Ishikawa (cell line): ENCODE measurements around the gene GCLM.

ENCODE experiments used
- CEBPB ChIP-seq: IDR thresholded peaks from 2 replicates; pipeline ENCODE4 v1.6.1; 2012
- CREB1 ChIP-seq: IDR thresholded peaks from 2 replicates; pipeline ENCODE4 v1.6.1; 2012; ENCODE audit warnings: low read depth
- EGR1 ChIP-seq: IDR thresholded peaks from 2 replicates; pipeline ENCODE4 v1.6.1; 2012
- EP300 ChIP-seq: IDR thresholded peaks from 2 replicates; pipeline ENCODE4 v1.6.1; 2012; ENCODE audit warnings: borderline replicate concordance
- FOXM1 ChIP-seq: IDR thresholded peaks from 2 replicates; pipeline ENCODE4 v1.6.1; 2012; ENCODE audit warnings: low read depth, borderline replicate concordance
- MAX ChIP-seq: IDR thresholded peaks from 2 replicates; pipeline ENCODE4 v1.6.1; 2012
- NFIC ChIP-seq: IDR thresholded peaks from 2 replicates; pipeline ENCODE4 v1.6.1; 2012
- RAD21 ChIP-seq: IDR thresholded peaks from 2 replicates; pipeline ENCODE4 v1.6.1; 2012; ENCODE audit warnings: low read depth
- REST ChIP-seq: IDR thresholded peaks from 2 replicates; pipeline ENCODE4 v1.6.1; 2012; ENCODE audit warnings: low read depth, mild to moderate bottlenecking
- TAF1 ChIP-seq: IDR thresholded peaks from 2 replicates; pipeline ENCODE4 v1.6.1; 2012; ENCODE audit warnings: low read depth, mild to moderate bottlenecking
- TCF12 ChIP-seq: IDR thresholded peaks from 2 replicates; pipeline ENCODE4 v1.6.1; 2012; ENCODE audit warnings: low read depth
- TEAD4 ChIP-seq: IDR thresholded peaks from 2 replicates; pipeline ENCODE4 v1.6.1; 2012
- USF1 ChIP-seq: IDR thresholded peaks from 2 replicates; pipeline ENCODE4 v1.6.1; 2012
- YY1 ChIP-seq: IDR thresholded peaks from 2 replicates; pipeline ENCODE4 v1.6.1; 2012; ENCODE audit warnings: low read depth
- ZBTB7A ChIP-seq: IDR thresholded peaks from 2 replicates; pipeline ENCODE4 v1.6.1; 2012; ENCODE audit warnings: low read depth

GCLM gene

GRCh38 chr1:93878501-93878888 is 30.7 kb downstream of the GCLM start:
- TF ChIP-seq EGR1 (no peak), TCF12 (no peak), CREB1 (no peak), YY1 (no peak), REST (no peak), TAF1 (no peak), CEBPB (no peak), FOXM1 (no peak), RAD21 (no peak), NFIC (no peak), EP300 (no peak), ZBTB7A (no peak), MAX (no peak)

- TF ChIP-seq CEBPB = no peak
- no peak for TF ChIP-seq USF1
- TF ChIP-seq RAD21 = no peak
- no peak for TF ChIP-seq YY1
- TF ChIP-seq TEAD4 = no peak
- TF ChIP-seq FOXM1 = no peak
- no peak for TF ChIP-seq TAF1
- no peak for TF ChIP-seq ZBTB7A
- TF ChIP-seq CREB1 = no peak
- no peak for TF ChIP-seq TCF12
- no peak for TF ChIP-seq REST
- no peak for TF ChIP-seq NFIC
- TF ChIP-seq EGR1 = no peak
- TF ChIP-seq MAX = no peak
- TF ChIP-seq EP300 = no peak
Observed at GRCh38 chr1:93877529-93877928, 31.7 kb downstream of the GCLM start.

- TF ChIP-seq USF1 (no peak), TAF1 (no peak), NFIC (no peak), EGR1 (no peak), YY1 (no peak), MAX (no peak), CEBPB (no peak), RAD21 (no peak), TEAD4 (no peak), ZBTB7A (no peak), FOXM1 (no peak), TCF12 (no peak)
Observed at GRCh38 chr1:93876244-93876643, 33.0 kb downstream of the GCLM start.

- no peak for TF ChIP-seq CREB1
- no peak for TF ChIP-seq TEAD4
- peak; percentile 43; the same call in 1 of the 2 replicates for TF ChIP-seq RAD21
- TF ChIP-seq TAF1 = no peak
Observed at GRCh38 chr1:93874025-93874651, 35.1 kb downstream of the GCLM start.

- TF ChIP-seq MAX = no peak
- TF ChIP-seq TCF12 = no peak
- no peak for TF ChIP-seq EGR1
- TF ChIP-seq YY1 = no peak
- TF ChIP-seq ZBTB7A = no peak
- TF ChIP-seq RAD21 = no peak
- TF ChIP-seq TAF1 = no peak
- TF ChIP-seq CEBPB = no peak
- no peak for TF ChIP-seq NFIC
Observed at GRCh38 chr1:93871366-93871765, 37.9 kb downstream of the GCLM start.

GRCh38 chr1:93869653-93870052 is 39.6 kb downstream of the GCLM start:
- TF ChIP-seq NFIC (no peak), REST (no peak), FOXM1 (no peak), RAD21 (no peak), USF1 (no peak), YY1 (no peak), CREB1 (no peak), EGR1 (no peak), EP300 (no peak), MAX (no peak), CEBPB (no peak), TAF1 (no peak), TEAD4 (no peak), ZBTB7A (no peak)
